Fibroblast of lung (primary cell): ENCODE results near the gene DEFB131A.
"Not testable (repeated sequence)": the region's sequence is repeated elsewhere in the genome, so short reads cannot be mapped to it uniquely, and the experiment has no call there.

Experiments
- EZH2 ChIP-seq: IDR thresholded peaks from 2 replicates; pipeline ENCODE4 v1.5.1; 2012; ENCODE audit warnings: low read length, control low read depth, mild to moderate bottlenecking; ENCODE audit errors: missing control alignments
- TF ChIP-seq, protein P1 (sequence below), 2 donors: IDR thresholded peaks in 1 of 2; conservative IDR thresholded peaks in 1 of 2; 1 replicate in 1 of 2; 2 replicates in 1 of 2; pipeline ENCODE4 v1.5.1; 2011 to 2012; ENCODE audit warnings: low read length in 2 of 2, control low read depth in 1 of 2, inconsistent platforms in 1 of 2, low read depth in 1 of 2, mild to moderate bottlenecking in 1 of 2

GRCh38 chr4:9495443-9495842 is 51.2 kb downstream of the DEFB131A start:
- TF ChIP-seq, protein P1, sequence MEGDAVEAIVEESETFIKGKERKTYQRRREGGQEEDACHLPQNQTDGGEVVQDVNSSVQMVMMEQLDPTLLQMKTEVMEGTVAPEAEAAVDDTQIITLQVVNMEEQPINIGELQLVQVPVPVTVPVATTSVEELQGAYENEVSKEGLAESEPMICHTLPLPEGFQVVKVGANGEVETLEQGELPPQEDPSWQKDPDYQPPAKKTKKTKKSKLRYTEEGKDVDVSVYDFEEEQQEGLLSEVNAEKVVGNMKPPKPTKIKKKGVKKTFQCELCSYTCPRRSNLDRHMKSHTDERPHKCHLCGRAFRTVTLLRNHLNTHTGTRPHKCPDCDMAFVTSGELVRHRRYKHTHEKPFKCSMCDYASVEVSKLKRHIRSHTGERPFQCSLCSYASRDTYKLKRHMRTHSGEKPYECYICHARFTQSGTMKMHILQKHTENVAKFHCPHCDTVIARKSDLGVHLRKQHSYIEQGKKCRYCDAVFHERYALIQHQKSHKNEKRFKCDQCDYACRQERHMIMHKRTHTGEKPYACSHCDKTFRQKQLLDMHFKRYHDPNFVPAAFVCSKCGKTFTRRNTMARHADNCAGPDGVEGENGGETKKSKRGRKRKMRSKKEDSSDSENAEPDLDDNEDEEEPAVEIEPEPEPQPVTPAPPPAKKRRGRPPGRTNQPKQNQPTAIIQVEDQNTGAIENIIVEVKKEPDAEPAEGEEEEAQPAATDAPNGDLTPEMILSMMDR (conservative IDR thresholded peaks at IDR 0.05 in 1 of 2, IDR thresholded peaks at IDR 0.05 in 1 of 2; ENCODE audit: low read depth in 1 of 2, low read length in 2 of 2), result peak; percentile 3 to 12
- TF ChIP-seq EZH2, result not testable (repeated sequence)
